Esophagus squamous epithelium (tissue), 5 donors: Measurements from ENCODE around the gene RMDN2. TPM values are rescaled to one million over a fixed set of nuclear protein-coding genes. Genes with fewer than 3 reads are reported as not detected.

Source experiments
- DNase-seq: peaks from one replicate; lab custom pipeline; 2025; lab: John Stamatoyannopoulos, UW
- H3K27ac ChIP-seq, 4 donors: fragments of 200-600 bp; sonication (generic); one replicate each; pipeline ENCODE4 v1.5.1; 2016 to 2019; ENCODE audit warnings: mild to moderate bottlenecking in 1 of 4
- H3K27me3 ChIP-seq, 4 donors: fragments of 200-600 bp; sonication (generic); 1 replicate in 3 of 4; 2 replicates in 1 of 4; pipeline versions ENCODE4 v1.5.1 to v1.6.0; 2017 to 2021; ENCODE audit warnings: antibody characterized with exemption in 1 of 4
- H3K36me3 ChIP-seq, 3 donors: fragments of 200-600 bp; sonication (generic); one replicate each; pipeline ENCODE4 v1.5.1; 2016 to 2019
- H3K4me1 ChIP-seq, 3 donors: fragments of 200-600 bp; sonication (generic); one replicate each; pipeline ENCODE4 v1.5.1; 2017 to 2019
- H3K4me3 ChIP-seq, 4 donors: fragments of 200-600 bp; sonication (generic); 1 replicate in 3 of 4; 2 replicates in 1 of 4; pipeline ENCODE4 v1.5.1; 2016 to 2019; ENCODE audit warnings: mild to moderate bottlenecking in 2 of 4, moderate library complexity in 1 of 4
- H3K9me3 ChIP-seq, 3 donors: fragments of 200-600 bp; sonication (generic); one replicate each; pipeline ENCODE4 v1.5.1; 2016 to 2019
- POLR2A ChIP-seq, 4 donors: fragments of 450-650 bp; IDR thresholded peaks; one replicate each; pipeline ENCODE4 v1.6.1; 2017; ENCODE audit warnings: antibody characterized with exemption in 4 of 4, mild to moderate bottlenecking in 4 of 4, moderate library complexity in 3 of 4
- WGBS, 2 donors: methylation state at CpG; one replicate each; pipeline ENCODE4 v1.1.5; 2018; 5-methylcytosine and 5-hydroxymethylcytosine counted together
- intact Hi-C: fragments of 100-400 bp; cut with DNase I; formaldehyde crosslinking; loops from one replicate; pipeline ENCODE4 v1.15.0; 2022
- total RNA-seq, 4 donors: library from RNA; depleted of rRNA; stranded (reverse); fragments of >200 nt; gene quantifications; one replicate each; pipeline ENCODE4 v1.1.0, GENCODE V29; 2016
- TF ChIP-seq, protein P1 (sequence below), 6 experiments: fragments of 450-650 bp in 4 of 6; fragments of 200-600 bp in 2 of 6; sonication (generic) in 2 of 6; IDR thresholded peaks; one replicate each; pipeline ENCODE4 v1.5.1; 2016 to 2019; ENCODE audit warnings: antibody characterized with exemption in 6 of 6, mild to moderate bottlenecking in 4 of 6, moderate library complexity in 4 of 6
- donor health status: DM: yes; HTN: yes; CAD: no.

RMDN2 gene
- total RNA-seq, 4 donors from 2014 or later, result 3.4 to 7.8 (median 4.7) TPM

GRCh38 chr2:37912616-37913015 lies 12.5 kb upstream of the RMDN2 start:
- TF ChIP-seq, protein P1, sequence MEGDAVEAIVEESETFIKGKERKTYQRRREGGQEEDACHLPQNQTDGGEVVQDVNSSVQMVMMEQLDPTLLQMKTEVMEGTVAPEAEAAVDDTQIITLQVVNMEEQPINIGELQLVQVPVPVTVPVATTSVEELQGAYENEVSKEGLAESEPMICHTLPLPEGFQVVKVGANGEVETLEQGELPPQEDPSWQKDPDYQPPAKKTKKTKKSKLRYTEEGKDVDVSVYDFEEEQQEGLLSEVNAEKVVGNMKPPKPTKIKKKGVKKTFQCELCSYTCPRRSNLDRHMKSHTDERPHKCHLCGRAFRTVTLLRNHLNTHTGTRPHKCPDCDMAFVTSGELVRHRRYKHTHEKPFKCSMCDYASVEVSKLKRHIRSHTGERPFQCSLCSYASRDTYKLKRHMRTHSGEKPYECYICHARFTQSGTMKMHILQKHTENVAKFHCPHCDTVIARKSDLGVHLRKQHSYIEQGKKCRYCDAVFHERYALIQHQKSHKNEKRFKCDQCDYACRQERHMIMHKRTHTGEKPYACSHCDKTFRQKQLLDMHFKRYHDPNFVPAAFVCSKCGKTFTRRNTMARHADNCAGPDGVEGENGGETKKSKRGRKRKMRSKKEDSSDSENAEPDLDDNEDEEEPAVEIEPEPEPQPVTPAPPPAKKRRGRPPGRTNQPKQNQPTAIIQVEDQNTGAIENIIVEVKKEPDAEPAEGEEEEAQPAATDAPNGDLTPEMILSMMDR (IDR thresholded peaks at IDR 0.05), result no peak
- no peak for TF ChIP-seq POLR2A (IDR thresholded peaks at IDR 0.05)
- 90 to 95% methylated on average over 2 of the region's 2 CpGs for WGBS, 2 donors
- Histone ChIP-seq H3K9me3 (no peaks in the 10 kb centered on the region), H3K4me3 (no peak overlapping the region), H3K36me3 (no peaks in the 10 kb centered on the region), H3K27ac (no peak overlapping the region), H3K27me3 (no peaks in the 10 kb centered on the region), H3K4me1 (peaks cover 4 to 23% (median 13%) of the 10 kb centered on the region in 3 donors)
- intact Hi-C loops, result no loop called here
- no peak for DNase-seq

GRCh38 chr2:37914340-37914739 lies 10.7 kb upstream of the RMDN2 start:
- Histone ChIP-seq H3K36me3 (no peaks in the 10 kb centered on the region), H3K9me3 (no peaks in the 10 kb centered on the region), H3K4me3 (no peak overlapping the region), H3K27me3 (no peaks in the 10 kb centered on the region), H3K27ac (no peak overlapping the region), H3K4me1 (peaks cover 4 to 28% (median 15%) of the 10 kb centered on the region in 3 donors)
- TF ChIP-seq, protein P1 (IDR thresholded peaks at IDR 0.05), result no peak
- no peak for TF ChIP-seq POLR2A (IDR thresholded peaks at IDR 0.05)
- DNase-seq, result no peak
- intact Hi-C loops, result no loop called here
- 90 to 93% methylated on average over 5 of the region's 5 CpGs for WGBS, 2 donors

DNA sequence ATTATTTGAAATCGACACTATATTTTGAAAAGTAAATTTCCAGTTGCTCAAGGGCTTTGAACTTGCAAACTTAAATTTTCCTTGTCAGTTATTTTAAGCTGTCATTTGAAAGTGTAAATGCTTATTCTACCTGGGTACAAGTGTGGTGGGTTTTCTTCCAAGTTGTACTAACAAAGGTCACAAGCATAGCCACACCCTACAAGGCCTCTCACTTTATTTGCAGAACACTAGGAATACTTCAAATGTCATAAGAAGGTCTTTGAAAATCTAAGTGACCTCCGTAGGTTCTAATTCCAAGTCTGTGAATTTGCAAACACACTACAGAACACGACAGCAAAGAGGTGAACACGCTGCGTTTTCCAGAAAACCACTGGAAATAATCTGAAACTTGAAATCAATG lies 9.3 kb upstream of the RMDN2 start:
- H3K27ac ChIP-seq, result no peak overlapping the region
- WGBS, 2 donors, result 84 to 85% methylated on average over 5 of the region's 5 CpGs
- H3K4me1 ChIP-seq, result peaks cover 4 to 28% (median 15%) of the 10 kb centered on the region in 3 donors
- no peak overlapping the region for H3K4me3 ChIP-seq
- H3K9me3 ChIP-seq, result no peaks in the 10 kb centered on the region
- DNase-seq, result no peak
- H3K36me3 ChIP-seq, result no peaks in the 10 kb centered on the region
- H3K27me3 ChIP-seq, result no peaks in the 10 kb centered on the region
- intact Hi-C loops, result no loop called here
- TF ChIP-seq POLR2A (IDR thresholded peaks at IDR 0.05), result no peak
- TF ChIP-seq, protein P1 (IDR thresholded peaks at IDR 0.05), result no peak

DNA sequence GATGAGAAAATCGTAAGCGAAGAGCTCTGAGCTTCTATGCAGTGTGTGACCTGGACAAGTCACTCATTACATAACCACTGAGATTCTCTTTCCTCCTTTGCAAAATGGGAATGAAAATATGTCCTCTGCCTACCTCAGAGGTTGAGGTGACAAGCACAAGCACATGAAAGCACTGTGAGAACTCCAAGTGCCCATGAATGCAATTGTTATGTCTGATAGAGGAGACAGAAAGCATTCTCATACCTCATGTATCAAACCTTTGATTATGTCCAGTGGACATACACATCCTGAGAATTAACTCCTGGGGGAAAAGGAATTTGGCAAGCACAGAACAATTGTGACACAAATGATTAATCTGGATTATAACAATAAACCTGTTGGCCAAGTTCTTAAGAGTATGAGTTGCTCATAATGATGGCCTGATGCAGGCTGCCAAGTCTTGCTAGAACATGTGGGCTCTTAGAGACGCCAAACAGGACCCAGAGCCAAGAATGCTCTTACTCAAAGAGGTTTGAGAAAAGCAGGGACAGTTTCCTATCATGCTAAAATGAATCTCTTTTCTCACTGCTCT lies 8.5 kb upstream of the RMDN2 start:
- H3K4me3 ChIP-seq, result no peak overlapping the region
- H3K36me3 ChIP-seq, result no peaks in the 10 kb centered on the region
- 31 to 36% methylated on average over 3 of the region's 3 CpGs for WGBS, 2 donors
- no peak for DNase-seq
- H3K27ac ChIP-seq, result peak overlapping the region in 3 of 4 donors; percentile 47 to 61 (median 55)
- intact Hi-C loops, result no loop called here
- no peaks in the 10 kb centered on the region for H3K27me3 ChIP-seq
- peaks cover 4 to 28% (median 15%) of the 10 kb centered on the region in 3 donors for H3K4me1 ChIP-seq
- TF ChIP-seq POLR2A (IDR thresholded peaks at IDR 0.05), result no peak
- TF ChIP-seq, protein P1 (IDR thresholded peaks at IDR 0.05), result no peak
- H3K9me3 ChIP-seq, result no peaks in the 10 kb centered on the region

DNA sequence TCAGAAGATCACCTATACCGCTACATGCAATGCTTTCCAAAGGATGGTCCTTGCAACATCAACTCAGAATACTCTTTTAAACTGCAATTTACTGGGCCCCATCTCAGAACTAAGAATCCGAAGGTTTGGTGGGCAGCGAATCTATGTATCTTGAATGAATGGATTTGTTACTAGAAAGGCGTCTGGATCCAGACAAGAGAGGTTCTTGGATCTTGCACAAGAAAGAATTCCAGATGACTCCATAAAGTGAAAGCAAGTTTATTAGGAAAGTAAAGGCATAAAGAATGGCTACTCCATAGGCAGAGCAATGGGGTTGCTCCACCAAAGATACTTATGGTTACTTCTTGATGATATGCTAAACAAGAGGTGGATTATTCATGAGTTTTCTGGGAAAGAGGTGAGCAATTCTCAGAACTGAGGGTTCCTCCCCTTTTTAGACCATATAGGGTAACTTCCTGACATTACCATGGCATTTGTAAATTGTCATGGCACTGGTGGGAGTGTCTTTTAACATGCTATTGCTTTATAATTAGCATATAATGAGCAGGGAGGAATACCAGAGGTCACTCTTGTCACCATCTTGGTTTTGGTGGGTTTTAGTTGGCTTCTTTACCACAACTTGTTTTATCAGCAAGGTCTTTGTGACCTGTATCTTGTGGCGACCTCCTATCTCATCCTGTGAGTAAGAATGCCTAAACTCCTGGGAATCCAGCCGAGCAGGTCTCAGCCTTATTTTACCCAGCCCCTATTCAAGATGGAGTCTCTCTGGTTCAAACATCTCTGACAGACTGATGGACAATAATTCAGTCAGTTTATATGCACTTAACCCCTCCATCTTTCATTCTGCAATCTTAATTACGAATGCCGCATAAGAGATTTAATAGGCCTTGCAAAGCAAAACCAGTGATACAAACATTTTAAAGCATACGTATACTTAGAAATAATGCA lies 7.5 kb upstream of the RMDN2 start:
- WGBS, 2 donors, result 79 to 81% methylated on average over 9 of the region's 9 CpGs

More for the DNA sequence above, 7.5 kb upstream of the RMDN2 start:
- H3K27ac ChIP-seq, result peak overlapping the region in 3 of 4 donors; percentile 41 to 61 (median 55)
- H3K27me3 ChIP-seq, result no peaks in the 10 kb centered on the region
- no peak overlapping the region for H3K4me3 ChIP-seq
- H3K9me3 ChIP-seq, result no peaks in the 10 kb centered on the region
- H3K4me1 ChIP-seq, result peaks cover 4 to 28% (median 15%) of the 10 kb centered on the region in 3 donors
- no peak for DNase-seq
- H3K36me3 ChIP-seq, result no peaks in the 10 kb centered on the region
- intact Hi-C loops, result no loop called here
- TF ChIP-seq, protein P1 (IDR thresholded peaks at IDR 0.05), result no peak
- TF ChIP-seq POLR2A (IDR thresholded peaks at IDR 0.05), result no peak
